NT2/D1 (cell line): Measurements from ENCODE around the gene TACC3.

Experiments used
- DNase-seq: peaks from one replicate; pipeline ENCODE4 v3.0.0-alpha.2; 2011; ENCODE audit warnings: low read depth, low spot score
- H3K27me3 ChIP-seq: 2 replicates; pipeline ENCODE4 v1.6.0; 2011; ENCODE audit warnings: mild to moderate bottlenecking; ENCODE audit not compliant: insufficient read length, insufficient read depth
- H3K36me3 ChIP-seq: 2 replicates; pipeline ENCODE4 v1.6.1; 2011; ENCODE audit warnings: mild to moderate bottlenecking, low read length, mixed read lengths; ENCODE audit not compliant: insufficient read depth, insufficient read length
- H3K4me1 ChIP-seq: 2 replicates; pipeline ENCODE4 v1.5.1; 2011; ENCODE audit not compliant: insufficient read depth, insufficient read length
- H3K4me3 ChIP-seq: 2 replicates; pipeline ENCODE4 v1.5.1; 2011; ENCODE audit warnings: low read depth; ENCODE audit not compliant: insufficient read length
- H3K9ac ChIP-seq: 2 replicates; pipeline ENCODE4 v1.6.0; 2011; ENCODE audit warnings: low read depth; ENCODE audit not compliant: insufficient read length
- H3K9me3 ChIP-seq: 2 replicates; pipeline ENCODE4 v1.5.1; 2011; ENCODE audit warnings: mild to moderate bottlenecking, low read length; ENCODE audit not compliant: insufficient read depth
- SUZ12 ChIP-seq: IDR thresholded peaks from 2 replicates; pipeline ENCODE4 v1.6.1; 2011; ENCODE audit not compliant: insufficient read length, insufficient read depth; ENCODE audit errors: extremely low read depth
- YY1 ChIP-seq: IDR thresholded peaks from 2 replicates; pipeline ENCODE4 v1.6.1; 2011; ENCODE audit not compliant: insufficient read length, insufficient read depth
- ZNF274 ChIP-seq: IDR thresholded peaks from 2 replicates; pipeline ENCODE4 v1.6.1; 2011; ENCODE audit warnings: mild to moderate bottlenecking, low read depth, low read length

The TACC3 gene

GRCh38 chr4:1783015-1783414 lies 61.7 kb downstream of the TACC3 start:
- Histone ChIP-seq H3K4me1 (peaks cover 40% of the 10 kb centered on the region), H3K27me3 (peaks cover 3% of the 10 kb centered on the region), H3K4me3 (no peak overlapping the region), H3K9me3 (no peaks in the 10 kb centered on the region), H3K9ac (no peak overlapping the region), H3K36me3 (no peaks in the 10 kb centered on the region)
- no peak for TF ChIP-seq ZNF274
- TF ChIP-seq SUZ12 = no peak
- TF ChIP-seq YY1 = no peak
- no peak for DNase-seq

- H3K4me1 ChIP-seq = peaks cover 35% of the 10 kb centered on the region
- TF ChIP-seq YY1 (no peak), ZNF274 (no peak), SUZ12 (no peak)
- no peaks in the 10 kb centered on the region for H3K9me3 ChIP-seq
- no peak for DNase-seq
- H3K27me3 ChIP-seq = peaks cover 4% of the 10 kb centered on the region
- H3K4me3 ChIP-seq = no peak overlapping the region
- no peak overlapping the region for H3K9ac ChIP-seq
- no peaks in the 10 kb centered on the region for H3K36me3 ChIP-seq
Observed at GRCh38 chr4:1783970-1784369, 62.6 kb downstream of the TACC3 start.

GRCh38 chr4:1784395-1784788 lies 63.1 kb downstream of the TACC3 start:
- Histone ChIP-seq H3K9me3 (no peaks in the 10 kb centered on the region), H3K4me1 (peaks cover 35% of the 10 kb centered on the region), H3K27me3 (peaks cover 8% of the 10 kb centered on the region), H3K4me3 (no peak overlapping the region), H3K36me3 (no peaks in the 10 kb centered on the region), H3K9ac (peak overlapping the region; percentile 16)
- DNase-seq = no peak
- TF ChIP-seq SUZ12 (no peak), ZNF274 (no peak), YY1 (no peak)

- Histone ChIP-seq H3K9ac (peak overlapping the region; percentile 16), H3K4me1 (peaks cover 32% of the 10 kb centered on the region), H3K4me3 (no peak overlapping the region), H3K27me3 (peaks cover 9% of the 10 kb centered on the region), H3K36me3 (no peaks in the 10 kb centered on the region), H3K9me3 (no peaks in the 10 kb centered on the region)
- no peak for DNase-seq
- TF ChIP-seq ZNF274 (no peak), SUZ12 (no peak), YY1 (no peak)
Observed at GRCh38 chr4:1784789-1785591, 63.7 kb downstream of the TACC3 start.

- Histone ChIP-seq H3K9me3 (no peaks in the 10 kb centered on the region), H3K4me3 (no peak overlapping the region), H3K4me1 (peaks cover 28% of the 10 kb centered on the region), H3K36me3 (no peaks in the 10 kb centered on the region), H3K9ac (no peak overlapping the region), H3K27me3 (peaks cover 15% of the 10 kb centered on the region)
- no peak for DNase-seq
- no peak for TF ChIP-seq YY1
Observed at GRCh38 chr4:1785592-1785991, 64.3 kb downstream of the TACC3 start.

GRCh38 chr4:1786544-1787362 lies 65.4 kb downstream of the TACC3 start:
- no peak for DNase-seq
- Histone ChIP-seq H3K4me1 (peaks cover 32% of the 10 kb centered on the region), H3K9ac (no peak overlapping the region), H3K4me3 (no peak overlapping the region), H3K36me3 (no peaks in the 10 kb centered on the region), H3K27me3 (peaks cover 27% of the 10 kb centered on the region), H3K9me3 (no peaks in the 10 kb centered on the region)
- TF ChIP-seq SUZ12 = no peak
- no peak for TF ChIP-seq ZNF274
- TF ChIP-seq YY1 = no peak

- no peak overlapping the region for H3K4me3 ChIP-seq
- no peak for DNase-seq
- TF ChIP-seq ZNF274 = no peak
- TF ChIP-seq SUZ12 = no peak
- TF ChIP-seq YY1 = no peak
- peaks cover 35% of the 10 kb centered on the region for H3K4me1 ChIP-seq
- no peaks in the 10 kb centered on the region for H3K9me3 ChIP-seq
- peak overlapping the region; percentile 36 for H3K9ac ChIP-seq
- peaks cover 34% of the 10 kb centered on the region for H3K27me3 ChIP-seq
- H3K36me3 ChIP-seq = no peaks in the 10 kb centered on the region
Observed at GRCh38 chr4:1787411-1788077, 66.2 kb downstream of the TACC3 start.
